Measurements from ENCODE around the gene LHX1. TPM values are rescaled to one million over a fixed set of nuclear protein-coding genes. Genes with fewer than 3 reads are reported as not detected.

Gene LHX1
- total RNA-seq, 4 donors from 2014 or later: not detected

DNA sequence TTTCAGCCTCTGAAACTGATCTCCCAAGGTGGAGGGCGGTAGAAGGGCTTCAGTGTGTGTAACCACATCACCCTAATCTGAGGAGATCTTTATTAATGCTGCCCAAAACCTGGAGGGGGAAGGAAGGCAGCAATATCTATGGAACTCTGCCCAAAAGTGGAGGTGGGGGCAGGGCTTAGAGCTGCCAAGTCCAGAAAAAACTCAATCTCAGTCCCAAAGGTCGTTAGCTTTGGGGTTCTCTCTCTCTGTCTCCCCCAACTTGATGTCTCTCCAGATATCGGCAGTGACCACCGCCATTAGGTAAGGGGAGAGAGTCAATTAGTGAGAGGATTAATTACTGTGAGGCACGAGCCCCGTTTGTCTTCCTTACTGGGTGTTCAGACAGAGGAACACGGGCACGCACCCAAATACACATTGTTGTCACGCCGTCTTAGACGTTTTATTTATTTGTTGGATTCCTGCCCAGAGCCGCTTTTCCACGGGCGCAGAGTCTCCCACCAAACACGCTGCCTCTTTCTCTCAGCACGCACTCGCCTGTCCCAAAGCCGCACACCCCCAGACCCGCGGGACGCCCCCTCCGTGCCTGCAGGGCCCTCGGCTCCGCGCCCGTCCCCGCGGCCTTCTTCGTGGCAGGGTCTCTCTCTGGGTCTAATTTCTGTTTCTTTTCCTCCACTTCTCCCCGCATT, 5.4 kb upstream of the LHX1 start:
- TF ChIP-seq, protein P1, sequence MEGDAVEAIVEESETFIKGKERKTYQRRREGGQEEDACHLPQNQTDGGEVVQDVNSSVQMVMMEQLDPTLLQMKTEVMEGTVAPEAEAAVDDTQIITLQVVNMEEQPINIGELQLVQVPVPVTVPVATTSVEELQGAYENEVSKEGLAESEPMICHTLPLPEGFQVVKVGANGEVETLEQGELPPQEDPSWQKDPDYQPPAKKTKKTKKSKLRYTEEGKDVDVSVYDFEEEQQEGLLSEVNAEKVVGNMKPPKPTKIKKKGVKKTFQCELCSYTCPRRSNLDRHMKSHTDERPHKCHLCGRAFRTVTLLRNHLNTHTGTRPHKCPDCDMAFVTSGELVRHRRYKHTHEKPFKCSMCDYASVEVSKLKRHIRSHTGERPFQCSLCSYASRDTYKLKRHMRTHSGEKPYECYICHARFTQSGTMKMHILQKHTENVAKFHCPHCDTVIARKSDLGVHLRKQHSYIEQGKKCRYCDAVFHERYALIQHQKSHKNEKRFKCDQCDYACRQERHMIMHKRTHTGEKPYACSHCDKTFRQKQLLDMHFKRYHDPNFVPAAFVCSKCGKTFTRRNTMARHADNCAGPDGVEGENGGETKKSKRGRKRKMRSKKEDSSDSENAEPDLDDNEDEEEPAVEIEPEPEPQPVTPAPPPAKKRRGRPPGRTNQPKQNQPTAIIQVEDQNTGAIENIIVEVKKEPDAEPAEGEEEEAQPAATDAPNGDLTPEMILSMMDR (IDR thresholded peaks at IDR 0.05; ENCODE audit: low read depth): no peak

DNA sequence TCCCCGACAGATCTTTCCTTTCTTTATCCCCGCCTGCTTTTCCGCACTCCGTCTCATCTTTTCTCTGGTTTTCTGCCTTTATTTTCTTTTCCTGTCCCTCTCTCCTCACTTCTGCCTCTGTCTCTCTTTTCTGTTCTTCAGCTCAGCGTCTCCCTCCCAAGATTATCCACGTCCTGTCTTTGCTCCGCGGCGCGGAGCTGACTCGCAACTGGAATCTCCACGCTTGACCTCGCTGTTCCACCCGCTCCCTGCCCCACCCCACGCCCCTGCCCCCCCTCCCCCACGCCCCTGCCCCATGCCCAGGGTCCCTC, 4.9 kb upstream of the LHX1 start:
- TF ChIP-seq, protein P1 (IDR thresholded peaks at IDR 0.05; ENCODE audit: low read depth): no peak

DNA sequence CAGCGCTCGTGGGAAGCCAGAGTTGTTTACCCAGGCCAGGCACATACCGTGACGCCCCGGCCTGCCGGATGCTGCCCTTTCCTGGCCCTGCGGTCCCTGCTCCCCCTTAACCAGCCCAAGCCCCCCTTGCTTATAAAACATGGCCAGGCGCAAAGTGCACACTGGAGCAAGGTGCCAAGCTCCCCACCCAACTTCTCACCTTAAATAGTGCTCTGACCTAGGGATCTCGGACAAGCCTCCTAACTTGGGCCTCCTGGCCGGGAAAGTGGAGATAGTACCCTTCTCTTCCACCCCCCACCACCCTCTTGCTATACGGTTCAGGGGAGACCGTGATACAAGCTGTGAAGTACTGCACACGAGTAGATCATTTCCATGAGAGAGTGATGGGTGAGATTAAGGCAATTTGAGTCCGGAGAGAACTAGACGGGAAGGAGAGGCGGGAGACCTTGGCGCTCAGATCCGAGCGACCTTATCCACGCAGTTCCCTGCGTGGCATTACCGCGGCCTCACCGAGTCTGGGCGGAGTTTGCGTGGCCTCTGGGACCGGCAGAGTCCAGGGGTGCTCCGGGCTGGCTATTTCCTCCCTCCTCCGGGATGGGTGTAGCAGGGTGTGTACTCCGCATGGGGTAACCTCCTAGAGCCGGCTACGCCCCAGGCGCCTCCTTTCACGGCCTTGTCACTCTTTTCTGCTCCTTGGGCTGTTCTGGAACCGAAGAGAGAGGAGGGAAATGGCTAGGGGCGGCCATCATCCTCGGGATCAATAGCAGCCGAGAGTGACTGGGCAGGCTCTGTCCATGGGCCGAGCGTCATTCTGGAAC, 4.4 kb upstream of the LHX1 start:
- TF ChIP-seq, protein P1 (IDR thresholded peaks at IDR 0.05; ENCODE audit: low read depth): no peak

DNA sequence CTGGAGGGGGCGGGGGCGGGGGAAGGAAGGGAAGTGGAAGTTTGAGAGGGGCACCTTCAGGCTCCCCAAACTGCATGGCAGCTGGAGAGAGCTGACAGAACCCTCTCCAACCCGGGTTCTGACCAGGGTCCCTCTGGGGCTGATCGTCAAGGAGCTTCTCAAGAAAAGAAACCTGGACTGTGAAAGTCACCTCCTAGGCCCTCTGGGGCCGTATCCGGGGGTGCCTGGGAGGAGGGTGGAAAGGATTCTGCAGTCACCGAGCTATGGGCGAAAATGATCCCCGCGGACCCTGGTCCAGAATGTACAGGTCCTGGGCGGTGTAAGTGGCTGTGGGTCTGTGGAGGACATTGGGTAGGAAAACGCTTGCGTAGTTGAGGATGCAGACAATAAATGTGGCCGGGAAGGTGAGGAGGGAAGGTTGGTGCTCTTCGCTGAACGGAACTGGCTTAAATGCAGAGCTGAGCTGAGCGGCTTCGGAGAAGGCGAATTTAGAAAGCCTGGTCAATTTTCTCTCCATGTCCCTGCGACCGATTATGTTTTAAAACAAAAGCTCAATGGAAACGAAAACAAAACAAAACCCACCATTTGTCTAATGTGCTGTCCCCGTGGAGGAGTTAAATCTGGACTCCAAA, 3.6 kb upstream of the LHX1 start:
- TF ChIP-seq, protein P1 (IDR thresholded peaks at IDR 0.05; ENCODE audit: low read depth): no peak

DNA sequence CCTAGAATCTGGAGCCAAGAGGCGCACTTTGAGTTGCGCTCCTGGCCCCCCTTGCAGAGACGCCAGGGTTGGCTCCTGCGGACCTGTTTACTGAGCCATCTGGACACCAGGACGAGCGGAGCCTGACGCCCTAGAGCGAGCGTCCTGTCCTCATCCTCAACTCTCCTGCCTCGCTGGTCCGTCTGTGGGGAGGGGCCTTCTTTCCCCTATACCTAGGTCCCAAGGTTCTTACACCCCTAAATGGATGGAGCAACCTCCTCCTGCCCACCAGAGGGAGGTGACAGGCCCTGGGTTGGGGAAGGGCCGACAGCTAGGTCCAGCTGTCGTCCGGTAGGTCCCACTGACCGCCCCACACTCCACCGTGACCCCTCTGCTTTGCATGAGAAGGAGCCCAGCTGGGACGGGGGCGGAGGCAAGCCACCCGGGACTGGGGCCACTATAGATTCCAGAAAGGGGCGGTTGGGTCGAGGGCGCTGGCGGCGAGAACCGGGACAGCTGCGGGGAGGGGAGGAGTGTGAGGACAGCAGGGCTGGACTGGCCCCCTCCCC, 3.1 kb upstream of the LHX1 start:
- TF ChIP-seq, protein P1 (IDR thresholded peaks at IDR 0.05; ENCODE audit: low read depth): no peak

DNA sequence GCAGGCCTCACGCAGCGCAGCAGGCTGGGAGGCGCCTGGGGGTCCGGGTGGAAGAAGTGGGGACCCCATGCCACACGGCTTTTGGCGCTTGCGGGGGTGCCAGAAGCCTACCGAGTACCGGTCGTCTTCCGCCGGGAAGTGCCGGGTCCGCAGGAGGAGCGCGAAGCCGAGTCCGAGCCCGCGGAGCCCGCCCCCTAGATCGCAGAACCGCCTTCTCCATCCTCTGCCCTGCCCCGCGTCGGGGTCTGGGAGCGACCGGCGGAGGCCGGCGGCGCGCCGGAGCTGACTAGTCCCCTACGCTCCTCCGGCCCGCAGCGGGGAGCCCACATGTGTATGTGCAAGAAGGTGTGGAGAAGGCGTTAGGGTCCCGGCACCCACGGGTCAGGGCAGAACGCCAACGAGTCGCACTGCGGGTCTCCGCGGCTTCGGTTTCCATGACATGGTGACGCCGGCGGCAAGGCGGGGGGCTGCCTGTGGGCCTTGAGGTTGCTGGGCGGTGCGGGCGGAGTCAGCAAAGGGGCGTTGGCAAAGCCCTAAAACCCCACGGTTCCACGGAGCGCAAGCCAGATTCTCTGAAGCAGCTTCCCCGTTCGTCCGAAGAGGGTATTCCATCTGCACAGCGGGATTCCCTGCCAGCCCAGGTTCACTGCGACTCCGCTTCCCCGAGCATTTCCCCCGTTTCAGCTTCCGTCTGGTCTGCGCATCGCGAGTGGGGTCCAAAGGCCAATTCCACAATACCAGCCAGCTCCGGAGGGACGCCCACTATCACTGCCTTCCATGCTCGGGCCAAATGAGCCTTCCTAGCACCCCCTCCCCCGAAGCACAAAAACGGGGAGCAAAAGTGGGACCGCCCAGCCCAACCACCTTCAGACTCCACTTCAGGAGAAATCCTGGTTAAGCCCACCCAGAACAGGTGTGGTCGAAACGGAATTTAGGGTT, 2.3 kb upstream of the LHX1 start:
- TF ChIP-seq, protein P1 (IDR thresholded peaks at IDR 0.05; ENCODE audit: low read depth): no peak

Data from subcutaneous adipose tissue (tissue), 4 donors.